ENCODE data around the gene ANKRD9. TPM values are rescaled to one million over a fixed set of nuclear protein-coding genes. Genes with fewer than 3 reads are reported as not detected.

Gene ANKRD9
- polyA plus RNA-seq, 1 donor from 2014 or later, result 1.5 TPM

- H3K4me2 ChIP-seq (ENCODE audit: low read length), result no peak overlapping the region
- no peak overlapping the region for H2AFZ ChIP-seq (ENCODE audit: low read depth, low read length)
- no peak overlapping the region for H3K4me3 ChIP-seq (ENCODE audit: low read length)
- no peaks in the 10 kb centered on the region for H3K9me2 ChIP-seq (ENCODE audit: insufficient read depth, low read length)
- no peaks in the 10 kb centered on the region for H4K20me1 ChIP-seq (ENCODE audit: insufficient read depth)
- TF ChIP-seq SMC3 (conservative IDR thresholded peaks at IDR 0.05; ENCODE audit: poor library complexity), result no peak
- TF ChIP-seq EP300 (conservative IDR thresholded peaks at IDR 0.05; ENCODE audit: poor library complexity, severe bottlenecking), result no peak
- no peak for TF ChIP-seq MXI1 (conservative IDR thresholded peaks at IDR 0.05; ENCODE audit: poor library complexity, severe bottlenecking)
- no peaks in the 10 kb centered on the region for H3F3A ChIP-seq (ENCODE audit: insufficient read depth, low read length, poor library complexity, severe bottlenecking)
- no peaks in the 10 kb centered on the region for H3K9me3 ChIP-seq (ENCODE audit: low read length)
- no peak overlapping the region for H3K27ac ChIP-seq (ENCODE audit: low read length)
- H3K9ac ChIP-seq (ENCODE audit: low read length), result no peak overlapping the region
- H3K36me3 ChIP-seq (ENCODE audit: insufficient read depth, low read length), result no peaks in the 10 kb centered on the region
- H3K79me2 ChIP-seq (replicated peaks; ENCODE audit: insufficient read depth, low read length), result no peaks in the 10 kb centered on the region
- H3K27me3 ChIP-seq (ENCODE audit: insufficient read depth, low read depth, low read length), result no peaks in the 10 kb centered on the region
These were observed 9.4 kb downstream of the ANKRD9 start for GRCh38 chr14:102500158-102500662.

- H3K27me3 ChIP-seq (ENCODE audit: insufficient read depth, low read depth, low read length), result no peaks in the 10 kb centered on the region
- no peaks in the 10 kb centered on the region for H3K9me2 ChIP-seq (ENCODE audit: insufficient read depth, low read length)
- H3K79me2 ChIP-seq (replicated peaks; ENCODE audit: insufficient read depth, low read length), result no peaks in the 10 kb centered on the region
- no peaks in the 10 kb centered on the region for H3F3A ChIP-seq (ENCODE audit: insufficient read depth, low read length, poor library complexity, severe bottlenecking)
- no peaks in the 10 kb centered on the region for H3K36me3 ChIP-seq (ENCODE audit: insufficient read depth, low read length)
- H2AFZ ChIP-seq (ENCODE audit: low read depth, low read length), result no peak overlapping the region
- no peak overlapping the region for H3K4me2 ChIP-seq (ENCODE audit: low read length)
- H3K9me3 ChIP-seq (ENCODE audit: low read length), result no peaks in the 10 kb centered on the region
- H3K4me3 ChIP-seq (ENCODE audit: low read length), result no peak overlapping the region
- TF ChIP-seq POLR2AphosphoS5 (IDR thresholded peaks at IDR 0.05) (no peak), TAF1 (IDR thresholded peaks at IDR 0.05; ENCODE audit: low read depth) (no peak), MXI1 (conservative IDR thresholded peaks at IDR 0.05; ENCODE audit: poor library complexity, severe bottlenecking) (no peak), REST (IDR thresholded peaks at IDR 0.05; ENCODE audit: borderline replicate concordance) (no peak), EP300 (conservative IDR thresholded peaks at IDR 0.05; ENCODE audit: poor library complexity, severe bottlenecking) (no peak), SMC3 (conservative IDR thresholded peaks at IDR 0.05; ENCODE audit: poor library complexity) (no peak), RAD21 (conservative IDR thresholded peaks at IDR 0.05) (no peak), CTCF (IDR thresholded peaks at IDR 0.05; ENCODE audit: poor library complexity, severe bottlenecking) (no peak), EZH2 (IDR thresholded peaks at IDR 0.05; ENCODE audit: borderline replicate concordance, insufficient read depth, low read length, poor library complexity, severe bottlenecking) (no peak)
- no peak overlapping the region for H3K27ac ChIP-seq (ENCODE audit: low read length)
- no peak overlapping the region for H3K9ac ChIP-seq (ENCODE audit: low read length)
- no peaks in the 10 kb centered on the region for H4K20me1 ChIP-seq (ENCODE audit: insufficient read depth)
These were observed 10.0 kb downstream of the ANKRD9 start for GRCh38 chr14:102499401-102500157.

Measured in neural cell (in vitro differentiated cells).